GM12864 (cell line): ENCODE data around the gene SHISA7.

Experiments
- DNase-seq: peaks from one replicate; pipeline ENCODE4 v3.0.0-alpha.2; 2011; ENCODE audit warnings: low read depth
- H3K4me3 ChIP-seq: 2 replicates; pipeline ENCODE4 v1.5.1; 2011; ENCODE audit warnings: mild to moderate bottlenecking, low read depth, low read length, control low read depth
- CTCF ChIP-seq: IDR thresholded peaks from 2 replicates; pipeline ENCODE4 v1.5.1; 2011; ENCODE audit warnings: low read depth, mild to moderate bottlenecking, moderate library complexity, low read length, control low read depth, inconsistent platforms; ENCODE audit errors: missing control alignments

Gene SHISA7

GRCh38 chr19:55400281-55401087 lies 42.6 kb downstream of the SHISA7 start:
- DNase-seq: no peak
- TF ChIP-seq CTCF: no peak
- no peak overlapping the region for H3K4me3 ChIP-seq

- TF ChIP-seq CTCF: no peak
- DNase-seq: no peak
- H3K4me3 ChIP-seq: peak overlapping the region; percentile 3; the same call in 1 of the 2 replicates
These were observed 44.7 kb downstream of the SHISA7 start for GRCh38 chr19:55398200-55398925.

GRCh38 chr19:55392820-55393761 lies 50.0 kb downstream of the SHISA7 start:
- H3K4me3 ChIP-seq: no peak overlapping the region
- no peak for TF ChIP-seq CTCF

GRCh38 chr19:55391702-55392615 lies 51.1 kb downstream of the SHISA7 start:
- no peak for DNase-seq
- TF ChIP-seq CTCF: no peak

More at GRCh38 chr19:55392820-55393761, 50.0 kb downstream of the SHISA7 start:
- DNase-seq: no peak

GRCh38 chr19:55391191-55391670 lies 51.9 kb downstream of the SHISA7 start:
- no peak overlapping the region for H3K4me3 ChIP-seq
- no peak for DNase-seq
- no peak for TF ChIP-seq CTCF

More at GRCh38 chr19:55391702-55392615, 51.1 kb downstream of the SHISA7 start:
- no peak overlapping the region for H3K4me3 ChIP-seq
